RWPE1 (cell line): ENCODE data around the gene ITPK1.
A peak's percentile ranks its signal among the peaks of the same experiment; 100 is the strongest.

Experiments used
- CTCF ChIA-PET: fragments of 350-600 bp; sonication (Branson Sonifier 250); formaldehyde crosslinking; extraction: SDS; loops from one replicate; lab custom pipeline; 2021; lab: Yijun Ruan, JAX
- POLR2A ChIA-PET: fragments of 400-600 bp; formaldehyde crosslinking; extraction: SDS; loops from one replicate; lab custom pipeline; 2020; ENCODE audit warnings: antibody characterized with exemption; ENCODE audit not compliant: low non-redundant PET; lab: Yijun Ruan, JAX
- DNase-seq: peaks from one replicate; pipeline ENCODE4 v3.0.0; 2012; ENCODE audit warnings: low spot score
- H3K27ac ChIP-seq: fragments of 450-650 bp; 2 replicates; pipeline ENCODE4 v1.5.1; 2017
- TF ChIP-seq, protein P1 (sequence below): fragments of 450-650 bp; conservative IDR thresholded peaks from 2 replicates; pipeline ENCODE4 v1.5.1; 2017; ENCODE audit warnings: low read depth, mild to moderate bottlenecking

ITPK1 gene

DNA sequence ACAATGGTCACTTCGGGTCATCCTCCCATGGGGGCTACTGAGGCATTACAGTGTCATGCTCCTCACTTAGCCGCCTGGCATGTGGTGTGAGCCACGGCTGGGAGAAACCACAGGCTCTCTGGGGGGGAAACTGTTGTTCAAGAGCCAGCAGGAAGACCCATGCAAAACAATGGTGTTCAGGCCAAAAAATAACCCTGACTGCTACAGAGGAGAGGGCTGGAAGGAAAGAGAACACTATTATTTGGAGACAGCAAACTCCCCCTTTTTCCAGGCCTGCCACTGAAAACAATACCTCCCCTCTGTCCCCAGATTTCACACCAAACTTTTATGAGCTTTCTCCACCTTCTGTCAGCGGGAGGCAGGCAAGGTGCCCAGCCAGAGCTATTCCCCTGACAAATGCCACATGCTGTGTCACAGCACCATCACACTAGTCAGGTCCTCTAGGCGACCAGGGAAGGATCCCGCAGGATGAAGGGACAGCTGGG, 109.1 kb downstream of the ITPK1 start:
- TF ChIP-seq, protein P1, sequence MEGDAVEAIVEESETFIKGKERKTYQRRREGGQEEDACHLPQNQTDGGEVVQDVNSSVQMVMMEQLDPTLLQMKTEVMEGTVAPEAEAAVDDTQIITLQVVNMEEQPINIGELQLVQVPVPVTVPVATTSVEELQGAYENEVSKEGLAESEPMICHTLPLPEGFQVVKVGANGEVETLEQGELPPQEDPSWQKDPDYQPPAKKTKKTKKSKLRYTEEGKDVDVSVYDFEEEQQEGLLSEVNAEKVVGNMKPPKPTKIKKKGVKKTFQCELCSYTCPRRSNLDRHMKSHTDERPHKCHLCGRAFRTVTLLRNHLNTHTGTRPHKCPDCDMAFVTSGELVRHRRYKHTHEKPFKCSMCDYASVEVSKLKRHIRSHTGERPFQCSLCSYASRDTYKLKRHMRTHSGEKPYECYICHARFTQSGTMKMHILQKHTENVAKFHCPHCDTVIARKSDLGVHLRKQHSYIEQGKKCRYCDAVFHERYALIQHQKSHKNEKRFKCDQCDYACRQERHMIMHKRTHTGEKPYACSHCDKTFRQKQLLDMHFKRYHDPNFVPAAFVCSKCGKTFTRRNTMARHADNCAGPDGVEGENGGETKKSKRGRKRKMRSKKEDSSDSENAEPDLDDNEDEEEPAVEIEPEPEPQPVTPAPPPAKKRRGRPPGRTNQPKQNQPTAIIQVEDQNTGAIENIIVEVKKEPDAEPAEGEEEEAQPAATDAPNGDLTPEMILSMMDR: no peak
- ChIA-PET CTCF (interaction anchor here (0.5 to 1.2 kb wide), 2 partner anchors 106 to 320 kb away, joined by 3 to 6 read pairs; no protein-coding TSS in a partner anchor), POLR2A (no interaction called here)
- DNase-seq: no peak
- peak overlapping the region; percentile 74 for H3K27ac ChIP-seq

GRCh38 chr14:93005838-93006237, 109.9 kb downstream of the ITPK1 start:
- ChIA-PET CTCF (interaction anchor here (1.2 kb wide), 1 partner anchor 107 kb away, joined by 3 read pairs; no protein-coding TSS in a partner anchor), POLR2A (no interaction called here)
- H3K27ac ChIP-seq: peak overlapping the region; percentile 74
- no peak for DNase-seq
- TF ChIP-seq, protein P1: no peak

DNA sequence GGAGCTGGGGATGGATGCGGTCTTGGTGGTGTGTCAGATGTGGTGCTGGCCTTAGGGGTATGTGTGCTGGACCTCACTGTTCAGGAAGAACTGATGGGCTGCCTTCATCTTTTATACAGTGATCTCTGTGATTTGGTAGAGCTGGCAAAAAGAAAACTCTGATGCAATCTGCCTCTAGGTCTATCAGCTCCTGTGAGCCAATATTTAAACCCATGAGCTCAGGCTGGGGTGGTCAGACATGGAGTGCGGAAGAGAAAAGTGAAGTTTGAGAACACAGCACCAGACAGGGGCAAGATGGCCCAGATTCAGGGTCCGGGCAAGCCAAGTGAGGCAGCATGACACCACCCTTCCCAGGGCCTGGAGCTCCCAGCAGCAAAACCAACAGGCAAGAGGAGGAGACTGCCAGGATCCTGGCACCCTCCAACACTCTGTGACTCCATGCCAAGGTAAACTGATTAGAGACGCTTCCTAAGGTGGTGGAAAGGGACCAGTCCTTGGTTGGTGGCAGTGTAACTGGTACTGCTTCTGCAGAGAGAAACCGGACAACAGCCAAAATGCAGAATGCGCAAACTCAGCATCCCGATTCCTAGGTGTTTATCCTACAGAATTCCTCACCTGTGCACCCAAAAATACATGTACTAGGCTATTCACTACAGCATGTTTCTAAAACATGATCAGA, 110.5 kb downstream of the ITPK1 start:
- peak overlapping the region; percentile 74 for H3K27ac ChIP-seq
- no peak for DNase-seq
- CTCF ChIA-PET: interaction anchor here (1.2 kb wide), 1 partner anchor 108 kb away, joined by 3 read pairs; no protein-coding TSS in a partner anchor
- TF ChIP-seq, protein P1: no peak
- POLR2A ChIA-PET: no interaction called here

DNA sequence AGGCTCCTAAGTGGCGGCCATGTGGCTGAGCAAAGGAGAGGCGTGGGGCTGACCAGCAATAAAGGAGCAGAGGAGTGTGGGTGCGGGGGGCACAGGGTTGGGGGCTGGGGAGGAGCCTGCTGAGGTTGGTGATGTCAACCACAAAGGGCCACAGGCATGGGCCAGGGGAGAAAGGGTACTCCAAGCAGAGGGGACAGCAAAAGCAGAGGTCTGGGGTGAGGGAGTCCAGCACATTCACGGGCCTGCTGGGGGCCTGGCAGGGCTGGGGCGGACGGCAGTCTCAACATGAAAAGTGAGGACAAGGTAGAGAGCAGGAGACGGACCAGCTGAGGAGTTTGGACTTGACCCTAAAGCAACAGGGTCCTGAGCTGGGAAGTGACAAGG, 111.0 kb downstream of the ITPK1 start:
- POLR2A ChIA-PET: no interaction called here
- TF ChIP-seq, protein P1: no peak
- no peak for DNase-seq
- H3K27ac ChIP-seq: peak overlapping the region; percentile 74
- CTCF ChIA-PET: no interaction called here

GRCh38 chr14:93003945-93004698, 111.6 kb downstream of the ITPK1 start:
- CTCF ChIA-PET: no interaction called here
- POLR2A ChIA-PET: no interaction called here
- DNase-seq: no peak
- H3K27ac ChIP-seq: peak overlapping the region; percentile 74
- TF ChIP-seq, protein P1: no peak

GRCh38 chr14:93002851-93003298, 112.8 kb downstream of the ITPK1 start:
- POLR2A ChIA-PET: no interaction called here
- no peak overlapping the region; the same call in 1 of the 2 replicates for H3K27ac ChIP-seq
- TF ChIP-seq, protein P1: no peak
- CTCF ChIA-PET: no interaction called here
- DNase-seq: no peak
